T-cell (primary cell): Measurements from ENCODE around the gene COL25A1. TPM values are rescaled to one million over a fixed set of nuclear protein-coding genes. Genes with fewer than 3 reads are reported as not detected.

Source experiments
- ATAC-seq, 4 experiments: fragments of 200-7000 bp in 3 of 4; fragments of 150-1000 bp in 1 of 4; cut with Tn5 transposase; replicated peaks in 1 of 4; 1 replicate in 3 of 4; 2 replicates in 1 of 4; pipeline ENCODE4 v1.10.0; 2021; ENCODE audit warnings: moderate library complexity in 3 of 4, mild to moderate bottlenecking in 2 of 4, moderate number of reproducible peaks in 1 of 4
- CTCF ChIA-PET, 2 donors: fragments of 300-600 bp; sonication (Branson Sonifier 250); formaldehyde crosslinking; loops; one replicate each; lab custom pipeline; 2022; ENCODE audit warnings: antibody characterized with exemption in 2 of 2; lab: Charles Lee
- POLR2A ChIA-PET, 2 donors: fragments of 300-600 bp; sonication (Branson Sonifier 250); formaldehyde crosslinking; loops; one replicate each; lab custom pipeline; 2022; ENCODE audit warnings: antibody characterized with exemption in 2 of 2; lab: Charles Lee
- DNase-seq, 35 experiments: peaks; one replicate each; pipeline versions ENCODE4 v3.0.0 to v3.0.0-alpha.2; 2013 to 2023
- H3K27ac ChIP-seq: one replicate; pipeline ENCODE4 v1.5.1; 2013; ENCODE audit warnings: low read length
- H3K27me3 ChIP-seq, 2 experiments: replicated peaks in 1 of 2; 1 replicate in 1 of 2; 2 replicates in 1 of 2; pipeline versions ENCODE4 v1.6.1 to v1.7.0; 2013; ENCODE audit warnings: low read length in 1 of 2, mixed read lengths in 1 of 2; ENCODE audit not compliant: control insufficient read depth in 2 of 2, insufficient read depth in 2 of 2; ENCODE audit errors: extremely low read depth in 1 of 2
- H3K36me3 ChIP-seq, 2 donors: 1 replicate in 1 of 2; 2 replicates in 1 of 2; pipeline versions ENCODE4 v1.6.1 to v1.7.0; 2013; ENCODE audit warnings: low read length in 1 of 2; ENCODE audit not compliant: control insufficient read depth in 2 of 2, insufficient read depth in 1 of 2; ENCODE audit errors: extremely low read depth in 1 of 2
- H3K4me1 ChIP-seq, 2 experiments: 1 replicate in 1 of 2; 2 replicates in 1 of 2; pipeline versions ENCODE4 v1.6.1 to v1.7.0; 2013; ENCODE audit warnings: low read length in 2 of 2, mixed read lengths in 1 of 2; ENCODE audit not compliant: insufficient read depth in 2 of 2, control insufficient read depth in 1 of 2; ENCODE audit errors: extremely low read depth in 1 of 2
- H3K4me3 ChIP-seq, 2 donors: 1 replicate in 1 of 2; 2 replicates in 1 of 2; pipeline versions ENCODE4 v1.5.1 to v1.7.0; 2013; ENCODE audit warnings: mild to moderate bottlenecking in 2 of 2, low read length in 1 of 2, moderate library complexity in 1 of 2; ENCODE audit not compliant: control insufficient read depth in 1 of 2; ENCODE audit errors: extremely low read depth in 1 of 2
- H3K9me3 ChIP-seq: 2 replicates; pipeline ENCODE4 v1.7.0; 2013
- H3K27ac Mint-ChIP-seq, 2 donors: one replicate each; pipeline ENCODE4 v1.8.0; 2020 to 2021; ENCODE audit warnings: mild to moderate bottlenecking in 2 of 2, mixed read lengths in 2 of 2
- H3K27me3 Mint-ChIP-seq, 2 donors: one replicate each; pipeline ENCODE4 v1.8.0; 2021 to 2022; ENCODE audit warnings: mixed read lengths in 2 of 2
- H3K36me3 Mint-ChIP-seq: one replicate; pipeline ENCODE4 v1.8.0; 2021; ENCODE audit warnings: mixed read lengths
- H3K4me1 Mint-ChIP-seq, 3 donors: one replicate each; pipeline ENCODE4 v1.8.0; 2020 to 2022; ENCODE audit warnings: mixed read lengths in 3 of 3, mild to moderate bottlenecking in 1 of 3
- H3K4me3 Mint-ChIP-seq, 3 donors: one replicate each; pipeline ENCODE4 v1.8.0; 2020 to 2022; ENCODE audit warnings: mild to moderate bottlenecking in 3 of 3, mixed read lengths in 3 of 3, moderate library complexity in 3 of 3
- H3K9me3 Mint-ChIP-seq, 3 donors: one replicate each; pipeline ENCODE4 v1.8.0; 2020 to 2022; ENCODE audit warnings: mixed read lengths in 3 of 3
- WGBS: methylation state at CpG from one replicate; pipeline ENCODE4 v1.1.5; 2013; ENCODE audit warnings: missing lambda C conversion rate; ENCODE audit not compliant: insufficient coverage; 5-methylcytosine and 5-hydroxymethylcytosine counted together
- total RNA-seq, 35 experiments: library from RNA in 6 of 35; stranded (reverse) in 6 of 35; fragments of 120-200 nt in 1 of 35; gene quantifications; one replicate each; pipeline versions ENCODE4 v1.2.1 to v1.2.4 and lab custom pipeline; 2013 to 2026

COL25A1 gene
- total RNA-seq, 5 donors from 2014 or later (not counting 1 experiment from before 2014, with no cell fraction given) = 0.53 to 0.56 TPM; not detected in 3

DNA sequence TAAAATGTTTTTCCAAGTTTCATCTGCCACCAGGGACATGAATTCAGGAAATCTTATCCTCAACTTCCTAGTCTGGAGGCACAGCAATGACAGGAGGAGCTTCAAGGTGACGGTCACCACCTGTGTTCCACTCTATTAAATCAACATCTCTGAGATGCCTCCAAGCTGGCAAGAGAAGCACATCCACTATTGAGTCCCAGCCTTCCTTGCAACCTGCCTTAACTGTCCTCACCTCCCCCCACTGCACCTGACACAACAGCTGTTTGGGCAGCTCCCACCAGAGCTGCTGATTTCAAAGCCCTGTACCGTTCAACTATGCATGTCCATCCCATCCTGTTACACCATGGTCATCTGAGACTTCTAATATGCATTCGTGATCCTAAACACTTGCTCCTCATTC, 123.4 kb downstream of the COL25A1 start:
- POLR2A ChIA-PET = no interaction called here
- Mint-ChIP-seq H3K27ac (no peak overlapping the region), H3K27me3 (peaks cover 4 to 8% of the 10 kb centered on the region in 2 donors), H3K4me1 (no peaks in the 10 kb centered on the region), H3K4me3 (no peak overlapping the region), H3K9me3 (no peaks in the 10 kb centered on the region), H3K36me3 (no peaks in the 10 kb centered on the region)
- Histone ChIP-seq H3K27ac (no peak overlapping the region), H3K9me3 (no peaks in the 10 kb centered on the region), H3K4me1 (no peaks in the 10 kb centered on the region), H3K36me3 (no peaks in the 10 kb centered on the region), H3K4me3 (no peak overlapping the region), H3K27me3 (no peaks in the 10 kb centered on the region)
- ATAC-seq (no peak), DNase-seq (no peak)
- CTCF ChIA-PET = interaction anchor here in 1 of 2 donors (0.7 kb wide), 1 partner anchor 84 kb away, joined by 3 read pairs; no protein-coding TSS in a partner anchor
- WGBS = 75% methylated on average over 2 of the region's 3 CpGs

DNA sequence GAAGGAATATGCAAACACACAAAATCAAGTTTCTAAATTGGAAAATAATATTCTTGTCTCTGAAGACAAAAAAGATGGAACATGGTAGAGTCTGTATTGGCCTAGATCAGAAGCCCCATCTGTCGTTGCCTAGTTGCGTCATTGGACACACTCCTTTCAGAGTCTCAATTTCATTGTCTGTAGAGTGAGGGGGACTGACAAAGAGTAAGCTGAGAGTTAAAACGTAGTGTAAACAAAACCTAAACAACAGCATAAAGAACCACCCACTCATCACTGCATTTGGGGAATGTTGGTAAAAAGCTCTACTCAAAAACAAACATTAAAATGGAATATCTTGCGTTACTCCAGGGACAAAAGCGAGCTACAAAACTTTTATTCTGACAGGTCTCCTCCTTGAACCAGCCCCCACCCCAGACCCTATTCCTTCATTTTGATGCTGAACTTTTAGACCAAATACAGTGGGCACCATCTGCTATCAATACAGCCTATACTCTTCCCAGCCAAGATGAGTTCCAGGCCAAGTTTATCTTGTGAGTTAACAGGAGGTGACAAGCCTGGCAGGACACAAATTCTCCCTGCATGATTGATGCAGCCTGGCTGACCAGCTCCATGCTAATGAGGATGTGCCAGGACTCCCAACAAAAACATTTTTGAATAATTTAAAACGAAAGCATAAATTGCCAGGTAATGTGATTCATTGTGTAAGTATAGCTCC, 125.2 kb downstream of the COL25A1 start:
- Mint-ChIP-seq H3K4me3 (no peak overlapping the region), H3K27ac (no peak overlapping the region), H3K4me1 (no peaks in the 10 kb centered on the region), H3K36me3 (no peaks in the 10 kb centered on the region), H3K9me3 (no peaks in the 10 kb centered on the region), H3K27me3 (peaks cover 0 to 6% of the 10 kb centered on the region in 2 donors)
- Histone ChIP-seq H3K4me3 (no peak overlapping the region), H3K4me1 (no peaks in the 10 kb centered on the region), H3K9me3 (no peaks in the 10 kb centered on the region), H3K27ac (no peak overlapping the region), H3K36me3 (no peaks in the 10 kb centered on the region), H3K27me3 (no peaks in the 10 kb centered on the region)
- CTCF ChIA-PET = no interaction called here
- POLR2A ChIA-PET = no interaction called here
- 100% methylated on average over 2 of the region's 6 CpGs for WGBS
- ATAC-seq (no peak), DNase-seq (no peak)

DNA sequence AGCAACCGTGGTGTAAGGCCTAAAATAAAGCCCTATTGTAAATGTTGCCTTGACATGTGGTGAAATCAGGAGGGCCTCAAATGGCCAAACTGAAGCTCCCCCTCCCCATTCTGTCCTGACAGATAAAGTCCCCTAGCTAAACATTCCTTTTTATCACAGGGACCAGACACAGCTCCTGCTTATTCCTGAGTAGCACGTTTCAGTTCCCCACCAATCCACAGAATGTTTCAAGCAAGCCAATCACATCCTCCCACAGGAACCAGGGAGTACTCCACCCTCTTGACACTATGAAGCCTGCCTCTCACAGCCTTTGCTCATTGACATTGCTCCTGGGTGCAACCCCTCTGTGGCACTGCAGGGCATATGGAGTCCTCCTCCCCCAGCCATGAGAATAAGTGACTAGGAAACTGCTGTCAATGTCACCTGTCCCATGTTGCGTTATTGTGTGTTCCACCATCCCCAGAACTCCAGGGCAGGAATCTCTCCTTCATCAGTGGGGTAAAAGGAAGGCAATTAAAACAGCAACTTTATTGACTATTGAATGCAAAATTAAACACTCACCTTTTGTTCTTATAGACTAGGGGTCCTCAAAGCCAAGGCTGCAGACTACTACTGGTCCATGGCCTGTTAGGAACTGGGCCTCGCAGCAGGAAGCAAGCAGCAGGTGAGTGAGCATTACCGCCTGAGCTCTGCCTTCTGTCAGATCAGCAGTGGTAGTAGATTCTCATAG, 128.1 kb downstream of the COL25A1 start:
- no peaks in the 10 kb centered on the region for H3K4me1 ChIP-seq
- Mint-ChIP-seq H3K27me3 (no peaks in the 10 kb centered on the region), H3K36me3 (no peaks in the 10 kb centered on the region), H3K4me1 (no peaks in the 10 kb centered on the region), H3K4me3 (no peak overlapping the region), H3K9me3 (no peaks in the 10 kb centered on the region), H3K27ac (no peak overlapping the region)
- DNase-seq = no peak
- WGBS = 25% methylated on average over 1 of the region's 5 CpGs
- H3K27ac ChIP-seq = no peak overlapping the region
- ATAC-seq = no peak
- CTCF ChIA-PET = no interaction called here
- H3K36me3 ChIP-seq = no peaks in the 10 kb centered on the region
- no peaks in the 10 kb centered on the region for H3K9me3 ChIP-seq
- H3K4me3 ChIP-seq = no peak overlapping the region
- no peaks in the 10 kb centered on the region for H3K27me3 ChIP-seq
- POLR2A ChIA-PET = interaction anchor here in 1 of 2 donors (0.5 kb wide), 1 partner anchor 21 kb away, joined by 4 read pairs; no protein-coding TSS in a partner anchor

DNA sequence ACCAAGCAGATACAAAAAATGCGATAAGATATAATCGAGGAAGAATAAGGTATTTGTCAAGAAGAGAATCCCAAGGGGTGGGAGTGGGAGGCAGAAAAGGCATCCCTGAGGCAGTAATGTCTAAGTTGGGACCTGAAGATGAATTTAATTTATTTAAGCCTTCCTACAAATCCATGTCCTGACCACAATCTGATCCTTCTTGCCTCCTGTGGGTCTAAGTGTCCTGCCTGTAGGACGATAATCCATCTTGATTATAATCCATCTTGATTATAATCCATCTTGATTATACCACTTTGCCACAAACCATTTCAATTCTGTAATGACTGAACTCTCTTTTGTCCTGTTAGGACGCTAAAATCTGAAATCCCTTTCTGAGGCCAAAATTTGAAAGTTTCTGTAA, 130.2 kb downstream of the COL25A1 start:
- H3K4me1 Mint-ChIP-seq = no peaks in the 10 kb centered on the region
- no peaks in the 10 kb centered on the region for H3K36me3 ChIP-seq
- no peak overlapping the region for H3K27ac ChIP-seq
- POLR2A ChIA-PET = no interaction called here
- H3K9me3 ChIP-seq = no peaks in the 10 kb centered on the region
- no peaks in the 10 kb centered on the region for H3K9me3 Mint-ChIP-seq
- no peaks in the 10 kb centered on the region for H3K4me1 ChIP-seq
- CTCF ChIA-PET = no interaction called here
- no peak overlapping the region for H3K4me3 Mint-ChIP-seq
- no peaks in the 10 kb centered on the region for H3K27me3 ChIP-seq
- no peak overlapping the region for H3K4me3 ChIP-seq
- DNase-seq (no peak), ATAC-seq (no peak)
- no peaks in the 10 kb centered on the region for H3K36me3 Mint-ChIP-seq
- WGBS = 14% methylated on average over 1 of the region's 4 CpGs
- no peak overlapping the region for H3K27ac Mint-ChIP-seq
- no peaks in the 10 kb centered on the region for H3K27me3 Mint-ChIP-seq

DNA sequence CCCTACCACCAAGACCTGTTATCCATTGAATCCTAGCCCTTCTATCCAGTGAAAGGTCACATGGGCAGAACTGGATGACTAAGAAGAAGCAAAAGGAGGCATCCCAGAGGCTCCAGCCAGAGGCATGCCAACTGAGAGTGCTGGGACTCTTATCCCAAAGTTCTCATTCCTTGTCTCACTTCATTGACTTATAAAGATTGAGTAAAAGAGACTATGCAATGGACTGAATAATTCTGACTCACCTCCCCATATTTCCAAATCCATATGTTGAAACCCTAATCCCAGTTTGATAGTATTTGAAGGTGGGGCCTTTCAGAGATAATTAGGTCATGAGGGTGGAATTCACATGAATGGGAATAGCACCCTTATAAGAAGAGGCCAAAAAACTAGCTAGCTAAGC, 131.4 kb downstream of the COL25A1 start:
- Mint-ChIP-seq H3K27me3 (peaks cover 6 to 7% of the 10 kb centered on the region in 2 donors), H3K4me1 (no peaks in the 10 kb centered on the region), H3K27ac (no peak overlapping the region), H3K4me3 (no peak overlapping the region), H3K36me3 (no peaks in the 10 kb centered on the region), H3K9me3 (no peaks in the 10 kb centered on the region)
- no peaks in the 10 kb centered on the region for H3K27me3 ChIP-seq
- ChIA-PET CTCF (no interaction called here), POLR2A (no interaction called here)
- no peaks in the 10 kb centered on the region for H3K4me1 ChIP-seq
- no peaks in the 10 kb centered on the region for H3K36me3 ChIP-seq
- H3K27ac ChIP-seq = no peak overlapping the region
- H3K4me3 ChIP-seq = no peak overlapping the region
- no peak for ATAC-seq
- H3K9me3 ChIP-seq = no peaks in the 10 kb centered on the region
- DNase-seq = no peak

DNA sequence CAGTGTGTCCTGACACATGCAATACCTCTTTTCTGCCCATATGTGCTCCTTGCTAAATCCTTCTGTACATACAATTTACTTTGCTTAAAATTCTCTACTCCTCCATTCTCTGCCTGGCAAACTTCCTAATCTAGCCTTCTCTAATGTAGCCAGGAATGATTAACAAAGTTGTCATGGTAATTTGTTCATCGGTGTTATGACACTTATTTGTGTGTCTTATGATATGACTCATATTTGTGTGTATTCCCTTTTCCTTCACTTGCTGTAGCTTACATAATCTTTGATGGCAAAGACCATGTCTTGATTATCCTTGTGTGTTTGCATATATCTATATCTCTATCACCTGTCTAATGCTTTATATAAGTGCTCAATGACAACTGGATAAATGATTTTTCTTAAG, 133.3 kb downstream of the COL25A1 start:
- no CpG with 5 or more reads among the region's 1 CpG for WGBS
- Histone ChIP-seq H3K27me3 (peaks cover 0 to 3% of the 10 kb centered on the region in 2 experiments), H3K27ac (no peak overlapping the region), H3K36me3 (no peaks in the 10 kb centered on the region), H3K9me3 (no peaks in the 10 kb centered on the region), H3K4me3 (no peak overlapping the region), H3K4me1 (no peaks in the 10 kb centered on the region)
- POLR2A ChIA-PET = no interaction called here
- H3K9me3 Mint-ChIP-seq = no peaks in the 10 kb centered on the region
- H3K27ac Mint-ChIP-seq = no peak overlapping the region
- no peak for ATAC-seq
- no peak for DNase-seq
- CTCF ChIA-PET = no interaction called here
- peaks cover 7% of the 10 kb centered on the region in 2 donors for H3K27me3 Mint-ChIP-seq
- H3K36me3 Mint-ChIP-seq = no peaks in the 10 kb centered on the region
- no peak overlapping the region for H3K4me3 Mint-ChIP-seq
- no peaks in the 10 kb centered on the region for H3K4me1 Mint-ChIP-seq
